ENCODE data around the gene UBTD2. TPM values are rescaled to one million over a fixed set of nuclear protein-coding genes. Genes with fewer than 3 reads are reported as not detected.

The UBTD2 gene
- total RNA-seq, 4 donors from 2014 or later = 9.1 to 14.7 (median 12.3) TPM

GRCh38 chr5:172188033-172188892 is 95.3 kb downstream of the UBTD2 start, which contains the start of gene STK10:
TSS of gene STK10 (minus strand) at chr5:172188224. CDS start at chr5:172188042, 182 bp downstream.
- peaks cover 22 to 52% (median 22%) of the 10 kb centered on the region in 3 donors for H3K4me1 ChIP-seq
- WGBS, 2 donors = 0 to 1% methylated on average over 13 to 54 of the region's 102 CpGs
- H3K27me3 ChIP-seq = peaks cover 0 to 16% (median 0%) of the 10 kb centered on the region in 4 donors
- H3K9me3 ChIP-seq = no peaks in the 10 kb centered on the region
- H3K4me3 ChIP-seq = peak within 1 kb of the TSS; percentile 48 to 87 (median 72)
- DNase-seq = peak; percentile 69
- intact Hi-C loops (cut with DNase I) = loop anchor here (5.0 kb wide), 1 partner anchor 81 kb away; no protein-coding TSS in a partner anchor
- TF ChIP-seq CTCF (IDR thresholded peaks at IDR 0.05) (peak; percentile 80 to 94 (median 86)), POLR2A (IDR thresholded peaks at IDR 0.05) (peak in 2 of 4 donors; percentile 68 to 71)
- H3K36me3 ChIP-seq = no peaks in the 10 kb centered on the region
- peak within 1 kb of the TSS; percentile 83 to 92 (median 90) for H3K27ac ChIP-seq

GRCh38 chr5:172187118-172188032 is 96.2 kb downstream of the UBTD2 start:
- intact Hi-C loops (cut with DNase I) = loop anchor here (5.0 kb wide), 1 partner anchor 80 kb away; no protein-coding TSS in a partner anchor
- peak overlapping the region; percentile 48 to 87 (median 72) for H3K4me3 ChIP-seq
- H3K9me3 ChIP-seq = no peaks in the 10 kb centered on the region
- H3K4me1 ChIP-seq = peaks cover 22 to 52% (median 22%) of the 10 kb centered on the region in 3 donors
- whole genome bisulfite sequencing, 2 donors = 0 to 1% methylated on average over 17 to 26 of the region's 66 CpGs
- peak overlapping the region; percentile 83 to 92 (median 90) for H3K27ac ChIP-seq
- TF ChIP-seq POLR2A (IDR thresholded peaks at IDR 0.05) (peak in 1 of 4 donors; percentile 48), CTCF (IDR thresholded peaks at IDR 0.05) (no peak)
- H3K27me3 ChIP-seq = peaks cover 0 to 13% (median 0%) of the 10 kb centered on the region in 4 donors
- no peak for DNase-seq
- no peaks in the 10 kb centered on the region for H3K36me3 ChIP-seq

- Histone ChIP-seq H3K36me3 (no peaks in the 10 kb centered on the region), H3K4me3 (peak overlapping the region; percentile 48 to 87 (median 72)), H3K4me1 (peaks cover 22 to 52% (median 22%) of the 10 kb centered on the region in 3 donors), H3K9me3 (no peaks in the 10 kb centered on the region), H3K27ac (peak overlapping the region; percentile 27 to 92 (median 90)), H3K27me3 (peaks cover 0 to 7% (median 0%) of the 10 kb centered on the region in 4 donors)
- intact Hi-C loops (cut with DNase I) = loop anchor here (5.0 kb wide), 1 partner anchor 79 kb away; no protein-coding TSS in a partner anchor
- TF ChIP-seq POLR2A (IDR thresholded peaks at IDR 0.05) (no peak), CTCF (IDR thresholded peaks at IDR 0.05) (no peak)
- WGBS, 2 donors = 71% methylated on average over 11 to 13 of the region's 13 CpGs
- DNase-seq = no peak
These were observed 97.4 kb downstream of the UBTD2 start for GRCh38 chr5:172186114-172186695.

GRCh38 chr5:172185096-172185461 is 98.5 kb downstream of the UBTD2 start:
- Histone ChIP-seq H3K36me3 (no peaks in the 10 kb centered on the region), H3K4me3 (peak overlapping the region in 3 of 4 donors; percentile 59 to 87 (median 84)), H3K27ac (peak overlapping the region; percentile 27 to 92 (median 85)), H3K9me3 (no peaks in the 10 kb centered on the region), H3K4me1 (peaks cover 22 to 62% (median 23%) of the 10 kb centered on the region in 3 donors), H3K27me3 (peaks cover 0 to 7% (median 0%) of the 10 kb centered on the region in 4 donors)
- no peak for TF ChIP-seq POLR2A (IDR thresholded peaks at IDR 0.05)
- no peak for TF ChIP-seq CTCF (IDR thresholded peaks at IDR 0.05)
- DNase-seq = no peak
- intact Hi-C loops (cut with DNase I) = loop anchor here (5.0 kb wide), 1 partner anchor 78 kb away; no protein-coding TSS in a partner anchor
- 64 to 66% methylated on average over 10 of the region's 10 CpGs for WGBS, 2 donors
